Suprapubic skin (tissue), 4 donors: Measurements from ENCODE around the gene RGS16.

Experiments
- EP300 ChIP-seq: sonication (generic); formaldehyde crosslinking; IDR thresholded peaks from one replicate; pipeline ENCODE4 v1.6.1; 2017; ENCODE audit warnings: antibody characterized with exemption
- POLR2AphosphoS5 ChIP-seq, 3 donors: sonication (generic); formaldehyde crosslinking; IDR thresholded peaks; one replicate each; pipeline ENCODE4 v1.6.1; 2017; ENCODE audit warnings: antibody characterized with exemption in 3 of 3
- TF ChIP-seq, protein P1 (sequence below), 2 donors: fragments of 200-600 bp in 1 of 2; fragments of 450-650 bp in 1 of 2; sonication (generic) in 1 of 2; IDR thresholded peaks; one replicate each; pipeline ENCODE4 v1.5.1; 2016 to 2019; ENCODE audit warnings: antibody characterized with exemption in 2 of 2, mild to moderate bottlenecking in 1 of 2, moderate library complexity in 1 of 2

GRCh38 chr1:182570611-182570970, 33.6 kb downstream of the RGS16 start:
- TF ChIP-seq, protein P1, sequence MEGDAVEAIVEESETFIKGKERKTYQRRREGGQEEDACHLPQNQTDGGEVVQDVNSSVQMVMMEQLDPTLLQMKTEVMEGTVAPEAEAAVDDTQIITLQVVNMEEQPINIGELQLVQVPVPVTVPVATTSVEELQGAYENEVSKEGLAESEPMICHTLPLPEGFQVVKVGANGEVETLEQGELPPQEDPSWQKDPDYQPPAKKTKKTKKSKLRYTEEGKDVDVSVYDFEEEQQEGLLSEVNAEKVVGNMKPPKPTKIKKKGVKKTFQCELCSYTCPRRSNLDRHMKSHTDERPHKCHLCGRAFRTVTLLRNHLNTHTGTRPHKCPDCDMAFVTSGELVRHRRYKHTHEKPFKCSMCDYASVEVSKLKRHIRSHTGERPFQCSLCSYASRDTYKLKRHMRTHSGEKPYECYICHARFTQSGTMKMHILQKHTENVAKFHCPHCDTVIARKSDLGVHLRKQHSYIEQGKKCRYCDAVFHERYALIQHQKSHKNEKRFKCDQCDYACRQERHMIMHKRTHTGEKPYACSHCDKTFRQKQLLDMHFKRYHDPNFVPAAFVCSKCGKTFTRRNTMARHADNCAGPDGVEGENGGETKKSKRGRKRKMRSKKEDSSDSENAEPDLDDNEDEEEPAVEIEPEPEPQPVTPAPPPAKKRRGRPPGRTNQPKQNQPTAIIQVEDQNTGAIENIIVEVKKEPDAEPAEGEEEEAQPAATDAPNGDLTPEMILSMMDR (IDR thresholded peaks at IDR 0.05), result no peak
- no peak for TF ChIP-seq EP300
- no peak for TF ChIP-seq POLR2AphosphoS5 (IDR thresholded peaks at IDR 0.05)
